ENCODE measurements around the gene HESX1. TPM values are rescaled to one million over a fixed set of nuclear protein-coding genes. Genes with fewer than 3 reads are reported as not detected.
A peak's percentile ranks its signal among the peaks of the same experiment; 100 is the strongest.

The HESX1 gene
- total and polyA plus RNA-seq, 12 donors, result 0.79 to 3.7 (median 1.5) TPM; not detected in 1

DNA sequence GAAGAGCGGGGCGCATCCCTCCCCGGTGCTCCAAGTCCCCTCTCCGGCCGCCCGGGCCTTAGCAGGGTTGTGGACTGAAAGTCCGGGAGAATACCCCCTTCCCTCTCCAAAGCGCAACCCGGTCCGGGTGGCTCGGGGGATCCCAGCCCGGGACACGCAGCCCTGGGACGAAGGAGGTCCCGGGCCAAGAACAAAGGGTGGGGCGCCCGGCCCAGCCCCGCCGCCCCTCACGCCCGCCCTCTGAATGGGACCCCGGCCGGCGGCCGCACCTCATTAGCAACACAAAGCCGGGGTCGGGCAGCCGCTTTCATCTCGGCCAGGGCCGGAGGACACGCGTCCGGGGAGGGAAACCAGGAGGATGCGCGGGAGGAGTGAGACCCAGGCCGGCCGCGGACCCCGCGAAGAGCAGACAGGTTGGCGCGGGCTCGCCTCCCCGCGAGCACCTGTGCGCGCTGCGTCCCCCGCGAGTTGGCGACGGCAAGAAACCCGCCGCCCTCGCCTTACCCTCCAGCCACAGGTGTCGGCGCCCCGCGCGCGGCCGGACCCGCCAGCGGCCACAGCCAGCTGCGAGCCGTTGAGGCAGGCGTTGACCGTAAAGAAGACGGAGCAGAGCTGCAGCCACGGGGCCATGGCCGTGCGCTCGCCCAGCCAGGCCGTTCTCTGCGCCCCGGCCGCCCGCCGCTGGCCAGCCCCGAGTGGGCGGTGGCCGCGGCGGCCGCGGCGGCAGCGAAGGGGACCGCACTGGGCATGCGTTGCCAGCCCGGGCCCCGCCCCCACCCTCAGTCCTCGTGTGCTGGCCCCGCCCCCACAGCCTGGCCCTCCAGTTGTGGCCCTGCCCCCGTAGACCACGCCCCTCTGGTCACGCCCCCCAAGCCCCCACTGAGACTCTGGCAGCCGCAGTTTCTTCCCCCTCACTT is 34.9 kb downstream of the HESX1 start, which contains the start of gene IL17RD:
IL17RD (minus strand) TSS at position 697 of the 917 bp plus-strand sequence; CDS start at position 630, 67 bp downstream.
- DNase-seq, result peak; percentile 61 to 81 (median 76)
- Histone ChIP-seq H3K27me3 (no peaks in the 10 kb centered on the region), H3K27ac (no peak within 1 kb of the TSS), H3K9me3 (replicated peaks in 1 of 3) (no peaks in the 10 kb centered on the region), H3K4me1 (replicated peaks in 1 of 2) (peaks cover 3 to 11% of the 10 kb centered on the region in 2 donors), H3K36me3 (replicated peaks in 1 of 2) (no peaks in the 10 kb centered on the region), H3K4me3 (peak within 1 kb of the TSS in 3 of 4 donors; percentile 23 to 81 (median 68))
- intact Hi-C loops (cut with DNase I), result loop anchor here in 1 of 2 donors (5.0 kb wide), 1 partner anchor 63 kb away; no protein-coding TSS in a partner anchor
- TF ChIP-seq POLR2A (IDR thresholded peaks at IDR 0.05) (peak in 1 of 2 donors; percentile 17), CTCF (IDR thresholded peaks at IDR 0.05) (no peak)
- 0% methylated on average over 6 to 98 of the region's 98 CpGs for WGBS, 4 donors

DNA sequence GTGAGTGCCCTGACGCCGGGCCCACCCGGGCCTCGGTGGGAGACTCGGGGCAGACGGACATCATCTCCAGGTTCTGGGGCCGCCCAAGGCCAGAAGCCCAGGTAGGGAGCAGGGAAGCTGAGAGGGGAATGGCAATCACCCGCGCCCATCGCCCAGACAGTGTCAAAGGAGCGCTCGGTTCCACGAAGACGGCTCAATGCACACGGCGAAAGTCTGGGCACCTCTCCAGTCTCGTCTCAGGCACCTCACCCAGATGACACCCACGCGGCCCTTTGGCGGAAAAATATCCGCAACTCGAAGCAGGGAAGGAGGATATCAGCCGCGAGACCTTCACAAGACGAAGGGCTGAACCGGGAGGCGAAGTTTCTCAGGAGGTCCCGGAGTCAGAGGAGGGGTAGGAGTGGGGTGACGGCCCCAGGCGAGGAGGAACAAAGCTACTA is 35.5 kb downstream of the HESX1 start:
- no peak for TF ChIP-seq CTCF (IDR thresholded peaks at IDR 0.05)
- no peak for TF ChIP-seq POLR2A (IDR thresholded peaks at IDR 0.05)
- intact Hi-C loops (cut with DNase I), result loop anchor here in 1 of 2 donors (5.0 kb wide), 1 partner anchor 62 kb away; no protein-coding TSS in a partner anchor
- Histone ChIP-seq H3K27me3 (no peaks in the 10 kb centered on the region), H3K9me3 (replicated peaks in 1 of 3) (no peaks in the 10 kb centered on the region), H3K27ac (no peak overlapping the region), H3K36me3 (replicated peaks in 1 of 2) (no peaks in the 10 kb centered on the region), H3K4me1 (replicated peaks in 1 of 2) (peaks cover 3 to 11% of the 10 kb centered on the region in 2 donors), H3K4me3 (peak overlapping the region in 2 of 4 donors; percentile 68 to 81)
- WGBS, 4 donors, result 0 to 8% (median 5%) methylated on average over 6 to 30 of the region's 30 CpGs
- DNase-seq, result peak in 6 of 7 donors; percentile 33 to 63 (median 42)

DNA sequence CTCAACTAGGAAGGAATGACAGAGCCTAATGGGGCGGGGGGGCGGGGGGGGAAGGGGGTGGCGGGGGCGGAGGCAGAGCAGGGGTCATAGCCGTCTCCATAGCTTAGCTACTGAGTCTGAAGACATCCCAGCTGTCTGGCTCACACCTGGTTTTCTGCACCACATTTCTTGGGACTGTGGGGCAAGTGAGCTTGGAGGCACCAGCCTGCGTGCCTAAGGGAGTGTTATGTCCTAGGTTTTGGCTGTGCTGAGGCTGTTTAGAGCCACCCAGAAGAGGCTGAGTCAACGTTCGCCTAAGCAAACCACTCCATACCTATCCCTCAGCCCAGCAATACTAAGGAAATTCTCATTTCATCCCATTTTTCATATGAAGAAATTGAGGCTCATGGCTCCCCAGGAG is 36.0 kb downstream of the HESX1 start:
- Histone ChIP-seq H3K9me3 (replicated peaks in 1 of 3) (no peaks in the 10 kb centered on the region), H3K36me3 (replicated peaks in 1 of 2) (no peaks in the 10 kb centered on the region), H3K4me3 (peak overlapping the region in 1 of 4 donors; percentile 68), H3K27ac (no peak overlapping the region), H3K27me3 (no peaks in the 10 kb centered on the region), H3K4me1 (replicated peaks in 1 of 2) (peaks cover 3 to 11% of the 10 kb centered on the region in 2 donors)
- DNase-seq, result no peak
- 43 to 66% (median 56%) methylated on average over 5 to 8 of the region's 8 CpGs for WGBS, 4 donors
- TF ChIP-seq POLR2A (IDR thresholded peaks at IDR 0.05) (no peak), CTCF (IDR thresholded peaks at IDR 0.05) (no peak)
- intact Hi-C loops (cut with DNase I), result loop anchor here in 1 of 2 donors (5.0 kb wide), 1 partner anchor 61 kb away; no protein-coding TSS in a partner anchor

- H3K4me1 ChIP-seq (replicated peaks in 1 of 2), result peaks cover 3 to 11% of the 10 kb centered on the region in 2 donors
- intact Hi-C loops (cut with DNase I), result loop anchor here in 1 of 2 donors (5.0 kb wide), 1 partner anchor 60 kb away; no protein-coding TSS in a partner anchor
- no peak for TF ChIP-seq CTCF (IDR thresholded peaks at IDR 0.05)
- no peak for TF ChIP-seq POLR2A (IDR thresholded peaks at IDR 0.05)
These were observed 37.9 kb downstream of the HESX1 start for GRCh38 chr3:57161915-57162314.

More at GRCh38 chr3:57161915-57162314, 37.9 kb downstream of the HESX1 start:
- WGBS, 4 donors, result 86 to 89% (median 88%) methylated on average over 1 of the region's 1 CpG; no CpG with 5 or more reads in 1 of the 4 donors
- peak in 1 of 7 donors; percentile 6 for DNase-seq
- no peak overlapping the region for H3K4me3 ChIP-seq
- no peak overlapping the region for H3K27ac ChIP-seq
- no peaks in the 10 kb centered on the region for H3K36me3 ChIP-seq (replicated peaks in 1 of 2)
- no peaks in the 10 kb centered on the region for H3K27me3 ChIP-seq
- no peaks in the 10 kb centered on the region for H3K9me3 ChIP-seq (replicated peaks in 1 of 3)

All from adrenal gland (tissue), 12 donors.